Measurements from ENCODE around the gene CXCL10. TPM values are rescaled to one million over a fixed set of nuclear protein-coding genes. Genes with fewer than 3 reads are reported as not detected.

Gene CXCL10
- total and polyA plus RNA-seq, 2 donors (not counting 1 experiment from before 2014, with no cell fraction given) = 0.07 to 0.33 TPM

GRCh38 chr4:76029300-76029699 lies 6.0 kb upstream of the CXCL10 start:
- no peaks in the 10 kb centered on the region for H3K9me3 ChIP-seq (ENCODE audit: control insufficient read depth, insufficient read depth, low read depth, low read length)
- H3K4me2 ChIP-seq (ENCODE audit: extremely low read depth, insufficient read depth, low read length) = no peak overlapping the region
- H3K4me1 ChIP-seq (ENCODE audit: control insufficient read depth, extremely low read depth, insufficient read depth, low read length) = peaks cover 2% of the 10 kb centered on the region
- H4K20me1 ChIP-seq (ENCODE audit: control insufficient read depth, extremely low read depth, insufficient read depth, low read length) = no peaks in the 10 kb centered on the region
- H3K9ac ChIP-seq (ENCODE audit: insufficient read depth, low read length) = no peak overlapping the region
- no peak for DNase-seq (ENCODE audit: low read depth in 2 of 2)
- TF ChIP-seq EZH2 (IDR thresholded peaks at IDR 0.05; ENCODE audit: low read length, missing control alignments) (no peak), CTCF (conservative IDR thresholded peaks at IDR 0.05 in 1 of 2, IDR thresholded peaks at IDR 0.05 in 1 of 2; ENCODE audit: low read depth in 1 of 2, low read length in 2 of 2) (no peak)
- H3K79me2 ChIP-seq (ENCODE audit: control insufficient read depth, insufficient read depth, low read length) = no peaks in the 10 kb centered on the region
- H3K27ac ChIP-seq (ENCODE audit: insufficient read depth, low read length) = no peak overlapping the region
- no peak overlapping the region for H2AFZ ChIP-seq (ENCODE audit: low read length)
- no peaks in the 10 kb centered on the region for H3K27me3 ChIP-seq (ENCODE audit: control insufficient read depth, insufficient read depth, low read length)
- H3K4me3 ChIP-seq (replicated peaks in 1 of 4; ENCODE audit: control extremely low read depth in 1 of 4, insufficient read depth in 1 of 4, low read depth in 3 of 4, low read length in 4 of 4) = no peak overlapping the region
- H3K36me3 ChIP-seq (ENCODE audit: control insufficient read depth, insufficient read depth, low read length) = no peaks in the 10 kb centered on the region

- TF ChIP-seq CTCF (conservative IDR thresholded peaks at IDR 0.05 in 1 of 2, IDR thresholded peaks at IDR 0.05 in 1 of 2; ENCODE audit: low read depth in 1 of 2, low read length in 2 of 2) (no peak), EZH2 (IDR thresholded peaks at IDR 0.05; ENCODE audit: low read length, missing control alignments) (no peak)
- Histone ChIP-seq H2AFZ (ENCODE audit: low read length) (peak overlapping the region; percentile 83), H3K4me3 (replicated peaks in 1 of 4; ENCODE audit: control extremely low read depth in 1 of 4, insufficient read depth in 1 of 4, low read depth in 3 of 4, low read length in 4 of 4) (peak overlapping the region; percentile 1 to 71 (median 28))
Observed at GRCh38 chr4:76028350-76028765, 5.1 kb upstream of the CXCL10 start.

GRCh38 chr4:76024065-76024464 lies 768 bp upstream of the CXCL10 start:
- peaks cover 2% of the 10 kb centered on the region for H3K4me1 ChIP-seq (ENCODE audit: control insufficient read depth, extremely low read depth, insufficient read depth, low read length)
- no peak overlapping the region for H3K4me3 ChIP-seq (replicated peaks in 1 of 4; ENCODE audit: control extremely low read depth in 1 of 4, insufficient read depth in 1 of 4, low read depth in 3 of 4, low read length in 4 of 4)
- no peak overlapping the region for H2AFZ ChIP-seq (ENCODE audit: low read length)
- H3K79me2 ChIP-seq (ENCODE audit: control insufficient read depth, insufficient read depth, low read length) = no peaks in the 10 kb centered on the region
- H3K36me3 ChIP-seq (ENCODE audit: control insufficient read depth, insufficient read depth, low read length) = no peaks in the 10 kb centered on the region
- TF ChIP-seq EZH2 (IDR thresholded peaks at IDR 0.05; ENCODE audit: low read length, missing control alignments) = no peak
- no peak for TF ChIP-seq CTCF (conservative IDR thresholded peaks at IDR 0.05 in 1 of 2, IDR thresholded peaks at IDR 0.05 in 1 of 2; ENCODE audit: low read depth in 1 of 2, low read length in 2 of 2)
- no peak for DNase-seq (ENCODE audit: low read depth in 2 of 2)
- no peaks in the 10 kb centered on the region for H3K9me3 ChIP-seq (ENCODE audit: control insufficient read depth, insufficient read depth, low read depth, low read length)
- no peak overlapping the region for H3K4me2 ChIP-seq (ENCODE audit: extremely low read depth, insufficient read depth, low read length)
- H3K27me3 ChIP-seq (ENCODE audit: control insufficient read depth, insufficient read depth, low read length) = no peaks in the 10 kb centered on the region
- H4K20me1 ChIP-seq (ENCODE audit: control insufficient read depth, extremely low read depth, insufficient read depth, low read length) = no peaks in the 10 kb centered on the region
- no peak overlapping the region for H3K27ac ChIP-seq (ENCODE audit: insufficient read depth, low read length)
- no peak overlapping the region for H3K9ac ChIP-seq (ENCODE audit: insufficient read depth, low read length)

More at GRCh38 chr4:76028350-76028765, 5.1 kb upstream of the CXCL10 start:
- peak in 1 of 2 donors; percentile 36 for DNase-seq (ENCODE audit: low read depth in 2 of 2)
- Histone ChIP-seq H3K4me2 (ENCODE audit: extremely low read depth, insufficient read depth, low read length) (peak overlapping the region; percentile 55), H3K27ac (ENCODE audit: insufficient read depth, low read length) (no peak overlapping the region), H3K36me3 (ENCODE audit: control insufficient read depth, insufficient read depth, low read length) (no peaks in the 10 kb centered on the region), H3K9ac (ENCODE audit: insufficient read depth, low read length) (no peak overlapping the region), H3K9me3 (ENCODE audit: control insufficient read depth, insufficient read depth, low read depth, low read length) (no peaks in the 10 kb centered on the region), H3K4me1 (ENCODE audit: control insufficient read depth, extremely low read depth, insufficient read depth, low read length) (peaks cover 2% of the 10 kb centered on the region), H4K20me1 (ENCODE audit: control insufficient read depth, extremely low read depth, insufficient read depth, low read length) (no peaks in the 10 kb centered on the region), H3K79me2 (ENCODE audit: control insufficient read depth, insufficient read depth, low read length) (no peaks in the 10 kb centered on the region), H3K27me3 (ENCODE audit: control insufficient read depth, insufficient read depth, low read length) (no peaks in the 10 kb centered on the region)

All from fibroblast of lung (primary cell).